HG02678 (cell line): ENCODE results near the gene ALDH1L1.

Experiments
- ATAC-seq: cut with Tn5 transposase; IDR thresholded peaks from one replicate; pipeline ENCODE4 v1.9.1; 2021; ENCODE audit warnings: mild to moderate bottlenecking, moderate library complexity; ENCODE audit not compliant: unreplicated experiment

ALDH1L1 gene

GRCh38 chr3:126197343-126197742 is 17.0 kb upstream of the ALDH1L1 start:
- no peak for ATAC-seq

GRCh38 chr3:126194713-126195305 is 14.4 kb upstream of the ALDH1L1 start:
- no peak for ATAC-seq

GRCh38 chr3:126191246-126191645 is 10.9 kb upstream of the ALDH1L1 start:
- no peak for ATAC-seq

DNA sequence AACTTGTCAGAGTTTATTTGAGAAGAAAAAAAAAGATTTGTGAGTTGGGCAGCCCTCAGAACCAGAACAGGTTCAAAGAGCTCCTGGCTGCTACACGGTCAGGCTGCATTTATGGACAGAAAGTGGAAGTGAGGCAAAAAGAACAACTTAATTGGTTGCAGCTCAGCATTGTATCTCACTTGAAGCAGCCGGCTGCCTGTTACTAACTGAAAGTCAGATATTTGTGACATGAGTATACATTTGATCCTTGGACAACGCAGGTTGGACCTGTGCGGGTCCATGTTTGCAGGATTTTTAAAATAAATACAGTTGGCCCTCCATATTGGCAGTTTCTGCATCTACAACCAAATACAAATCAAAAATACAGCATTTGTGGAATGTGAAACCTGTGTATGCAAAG is 7.5 kb upstream of the ALDH1L1 start:
- no peak for ATAC-seq

- no peak for ATAC-seq
Observed at GRCh38 chr3:126186749-126187148, 6.4 kb upstream of the ALDH1L1 start.

- ATAC-seq, result no peak
Observed at GRCh38 chr3:126186271-126186670, 5.9 kb upstream of the ALDH1L1 start.

DNA sequence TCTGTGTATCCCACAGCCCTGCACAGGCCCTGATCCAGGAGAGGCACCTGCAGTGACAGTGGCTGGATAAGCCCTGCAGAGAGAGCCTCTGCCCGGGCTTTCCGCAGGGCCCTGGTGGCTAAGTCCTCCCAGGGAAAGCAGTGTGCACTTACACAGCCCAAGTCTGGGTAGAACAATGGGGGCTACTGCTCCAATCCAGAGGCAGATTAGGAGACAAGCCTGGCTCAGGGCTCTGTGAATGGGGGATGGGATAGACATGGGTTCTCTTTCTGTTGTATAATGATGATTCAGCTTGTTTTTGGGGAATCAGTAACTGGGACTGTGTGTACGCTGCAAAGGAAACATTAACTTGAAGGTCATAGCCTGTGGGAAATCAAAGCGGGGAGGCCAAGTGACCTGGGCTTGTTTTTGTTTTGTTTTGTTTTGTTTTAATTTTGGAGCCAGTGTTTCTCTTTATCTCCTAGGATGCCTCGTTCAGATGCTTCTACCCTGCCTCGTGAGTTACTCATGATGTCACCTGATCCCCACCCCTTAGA is 4.1 kb upstream of the ALDH1L1 start:
- no peak for ATAC-seq

GRCh38 chr3:126181398-126181725 is 976 bp upstream of the ALDH1L1 start:
- no peak for ATAC-seq

DNA sequence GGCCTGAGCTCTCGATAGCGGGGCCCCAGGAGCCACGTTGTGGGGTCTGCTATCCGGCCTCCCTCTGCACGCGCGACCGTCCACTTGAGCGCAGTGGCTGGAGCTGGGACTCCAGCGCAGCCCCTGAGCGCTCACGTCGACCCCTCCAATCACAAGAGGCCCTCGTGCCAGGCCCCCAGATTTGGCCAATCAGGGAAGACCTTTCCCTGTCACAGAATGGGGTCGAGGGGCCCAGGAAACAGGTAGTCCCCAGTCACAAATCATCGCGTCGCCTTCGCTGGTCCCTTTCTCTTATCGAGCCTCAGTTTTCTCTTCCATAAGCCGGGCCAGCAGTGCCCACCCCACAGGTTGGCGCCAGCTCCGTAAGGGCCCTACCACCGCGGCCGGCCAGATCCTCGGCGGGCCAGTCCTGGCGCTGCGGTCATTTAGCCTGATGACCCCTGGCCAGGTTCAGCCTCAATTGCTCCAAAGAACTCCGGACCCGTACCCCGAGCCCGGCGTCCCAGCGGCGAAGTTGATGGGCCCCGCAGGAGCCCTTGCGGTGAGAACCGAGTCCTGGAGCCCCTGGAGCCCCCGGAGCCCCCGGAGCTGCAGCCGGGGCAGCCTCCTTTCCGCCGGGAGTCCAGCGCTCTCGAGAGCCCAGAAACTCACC is 435 bp downstream of the ALDH1L1 start:
- ATAC-seq, result no peak

GRCh38 chr3:126170073-126170777 is 10.2 kb downstream of the ALDH1L1 start:
- ATAC-seq, result no peak

DNA sequence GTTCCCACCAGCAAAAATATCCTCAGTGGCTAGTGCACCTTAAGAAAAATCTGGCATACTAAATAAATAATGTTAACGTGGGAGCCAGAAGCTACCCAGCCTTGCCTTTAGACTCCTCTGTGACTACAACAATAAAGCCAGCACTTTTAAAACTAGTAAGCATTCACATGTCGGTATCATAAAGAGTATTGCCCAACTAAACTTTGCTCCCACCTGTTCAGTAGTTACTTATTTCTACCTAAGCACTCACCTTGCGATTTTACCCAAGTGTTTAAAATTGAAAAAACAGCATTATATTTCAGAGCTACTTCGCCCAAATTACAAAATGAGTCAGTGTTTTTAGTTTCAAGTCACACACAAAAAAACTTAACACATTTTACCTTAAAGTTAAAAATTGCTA is 12.8 kb downstream of the ALDH1L1 start:
- no peak for ATAC-seq

DNA sequence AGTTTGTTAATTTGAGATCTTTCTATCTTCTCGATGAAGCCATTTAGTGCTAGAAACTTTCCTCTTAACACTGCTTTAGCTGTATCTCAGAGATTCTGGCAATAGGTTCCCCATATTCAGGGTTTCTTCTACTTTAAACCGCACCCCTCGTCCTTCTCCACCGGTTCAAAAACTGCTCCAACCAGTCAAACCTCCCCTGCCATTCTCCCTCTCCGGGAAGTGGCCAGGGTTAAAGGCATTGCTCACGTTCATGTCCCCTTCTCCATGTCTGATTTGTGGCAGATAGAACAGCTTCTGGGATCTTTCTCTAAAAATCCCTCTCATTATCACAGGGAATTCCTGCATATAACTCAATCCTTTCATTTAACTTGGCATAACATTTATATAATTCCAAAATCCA is 14.4 kb downstream of the ALDH1L1 start:
- ATAC-seq, result no peak

DNA sequence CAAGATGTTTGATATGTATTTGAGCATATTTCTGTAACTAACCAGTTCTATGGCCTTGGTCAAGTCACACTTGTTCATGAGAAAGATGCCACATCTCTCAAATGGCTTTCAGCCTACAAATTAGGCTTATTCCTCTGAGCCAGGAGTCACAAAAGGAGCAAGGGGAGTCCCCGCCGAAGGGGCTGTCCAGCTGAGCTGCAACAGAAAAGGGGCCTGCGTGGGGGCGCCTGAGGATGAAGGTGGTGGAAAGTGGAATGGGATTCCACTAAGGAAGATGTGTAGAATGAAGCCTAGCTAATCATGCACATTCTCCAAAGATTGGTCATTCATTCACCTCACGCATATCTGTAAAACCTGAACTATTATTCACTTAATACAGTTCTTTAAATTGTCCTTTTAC is 19.1 kb downstream of the ALDH1L1 start:
- ATAC-seq, result no peak

DNA sequence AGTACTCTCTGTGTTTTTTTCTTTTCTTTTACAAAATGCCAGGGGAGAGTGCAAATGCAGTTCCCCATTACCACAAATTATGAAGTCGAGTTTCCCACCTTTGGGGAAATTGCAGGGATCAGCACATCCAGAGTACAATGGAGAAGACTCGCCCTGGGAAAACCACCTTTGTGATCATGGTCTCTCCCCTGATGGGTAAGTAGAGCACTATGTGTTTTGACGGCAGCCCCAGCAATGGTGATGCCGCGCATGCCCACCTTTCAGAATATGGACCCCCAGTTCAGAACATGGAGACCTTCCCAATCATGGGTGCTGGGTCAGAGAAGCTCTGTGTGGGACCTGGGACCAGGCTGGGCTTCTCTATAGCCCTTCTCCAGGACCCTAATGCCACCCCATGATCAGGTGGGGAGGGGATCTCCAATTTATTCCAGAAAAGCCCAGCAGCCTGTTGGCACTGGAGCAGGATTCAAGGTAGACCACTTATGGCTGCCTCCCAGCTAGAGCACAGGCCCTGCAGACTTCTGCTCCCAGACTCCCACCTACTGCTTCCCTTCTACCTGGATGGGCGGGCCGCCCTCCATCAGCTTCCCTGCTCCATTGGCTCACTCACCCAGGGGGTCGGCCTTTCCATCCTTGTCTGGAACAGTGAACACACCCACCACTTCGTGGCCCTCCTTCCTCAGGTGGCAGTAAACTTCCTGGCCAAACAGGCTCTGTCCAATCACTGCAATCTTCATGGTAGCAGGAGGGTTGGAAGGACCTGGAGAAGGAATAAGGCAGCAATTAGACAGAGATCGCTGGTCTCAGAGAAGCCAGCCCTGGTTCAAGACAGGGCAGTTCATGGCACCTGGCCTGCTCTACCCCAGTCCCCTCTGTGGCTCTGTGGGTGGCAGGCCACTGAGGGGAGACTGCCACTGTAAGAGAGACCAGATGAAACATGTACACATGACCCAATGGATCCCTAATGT is 19.9 kb downstream of the ALDH1L1 start:
- no peak for ATAC-seq

DNA sequence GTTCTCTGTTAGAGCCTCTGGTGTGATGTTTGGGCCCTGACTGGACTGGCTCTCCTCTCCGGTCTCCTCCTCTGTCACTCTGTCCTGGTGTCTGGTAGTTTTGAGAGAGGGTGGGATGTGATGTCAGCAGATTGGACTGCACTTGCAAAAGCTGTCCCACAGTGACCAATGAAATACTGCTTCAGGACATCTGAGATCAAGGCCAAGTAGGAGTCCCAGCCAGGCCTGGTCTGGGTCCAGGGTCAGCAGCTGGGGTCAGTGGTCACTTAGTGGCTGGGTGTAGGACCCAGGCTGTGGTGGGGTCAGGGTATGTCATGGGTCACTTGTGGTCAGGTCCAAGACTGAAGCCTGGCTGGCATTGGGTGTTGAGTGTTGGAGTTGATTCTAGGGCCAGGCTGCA is 20.9 kb downstream of the ALDH1L1 start:
- ATAC-seq, result no peak

DNA sequence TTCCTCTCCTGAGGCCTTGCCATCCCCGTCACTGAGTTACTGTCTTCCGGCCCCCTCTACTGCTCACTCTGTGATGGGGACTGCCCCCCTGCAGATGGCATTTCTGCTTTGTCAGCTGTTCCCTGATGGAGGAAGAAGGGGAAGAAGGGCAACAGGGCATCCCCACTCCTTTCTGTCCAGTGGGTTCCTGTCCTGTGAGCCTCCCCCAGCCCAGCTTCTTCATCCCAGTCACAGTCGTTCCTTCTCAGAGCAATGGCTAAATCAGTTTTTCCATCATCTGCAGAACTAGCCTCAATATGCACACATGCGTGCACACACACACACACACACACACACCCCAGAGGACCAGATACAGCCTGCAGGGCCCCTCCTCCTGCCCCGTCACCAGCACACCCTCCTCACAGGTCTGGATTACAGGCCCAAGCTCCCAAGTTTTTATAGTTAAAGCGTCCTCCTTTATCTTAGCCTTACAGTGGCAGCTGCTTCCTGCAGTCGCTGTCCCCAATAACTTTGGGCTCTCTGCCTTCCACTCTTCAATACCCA is 21.4 kb downstream of the ALDH1L1 start:
- ATAC-seq, result no peak

DNA sequence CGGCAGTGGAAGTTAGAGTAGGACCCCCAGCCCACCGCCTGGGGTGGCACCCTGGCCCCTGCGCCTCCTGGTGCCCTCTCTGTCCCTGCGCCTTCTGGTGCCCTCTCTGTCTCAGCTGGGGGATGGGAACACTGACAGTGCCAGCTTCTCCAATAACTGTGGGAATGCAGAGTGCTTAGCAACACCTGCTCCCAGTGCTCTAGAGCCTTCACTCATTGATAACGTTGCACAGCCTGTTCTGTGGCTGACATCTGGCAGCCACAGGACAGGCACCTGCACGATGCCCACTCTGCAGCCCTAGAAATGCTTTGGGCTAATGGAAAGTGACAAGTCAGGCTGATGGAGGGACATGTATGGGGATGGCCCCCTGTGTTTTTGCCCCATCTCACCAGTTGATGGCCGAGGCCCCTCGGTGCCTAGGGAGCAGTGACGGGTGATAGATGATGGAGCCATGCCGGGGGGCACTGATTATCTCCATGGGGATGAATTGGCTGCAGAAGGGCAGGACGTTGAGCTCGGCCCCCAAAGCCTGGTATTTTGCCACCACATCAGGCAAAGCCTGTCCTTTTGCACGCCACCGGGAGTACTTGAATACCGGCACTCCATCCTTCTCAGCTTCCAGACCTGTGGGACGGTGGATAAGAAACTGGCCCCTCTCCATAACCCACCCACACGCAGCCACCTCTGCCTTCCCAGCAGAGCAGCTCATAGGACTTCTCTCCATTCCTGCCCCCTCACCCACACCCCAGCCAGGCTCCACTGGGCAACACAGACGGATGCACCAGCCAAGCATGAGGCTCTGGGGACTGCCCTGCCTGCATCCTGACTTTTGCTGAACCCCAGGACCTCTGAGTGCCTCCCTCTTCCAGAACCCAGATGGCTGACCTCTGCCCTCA is 22.1 kb downstream of the ALDH1L1 start:
- no peak for ATAC-seq

DNA sequence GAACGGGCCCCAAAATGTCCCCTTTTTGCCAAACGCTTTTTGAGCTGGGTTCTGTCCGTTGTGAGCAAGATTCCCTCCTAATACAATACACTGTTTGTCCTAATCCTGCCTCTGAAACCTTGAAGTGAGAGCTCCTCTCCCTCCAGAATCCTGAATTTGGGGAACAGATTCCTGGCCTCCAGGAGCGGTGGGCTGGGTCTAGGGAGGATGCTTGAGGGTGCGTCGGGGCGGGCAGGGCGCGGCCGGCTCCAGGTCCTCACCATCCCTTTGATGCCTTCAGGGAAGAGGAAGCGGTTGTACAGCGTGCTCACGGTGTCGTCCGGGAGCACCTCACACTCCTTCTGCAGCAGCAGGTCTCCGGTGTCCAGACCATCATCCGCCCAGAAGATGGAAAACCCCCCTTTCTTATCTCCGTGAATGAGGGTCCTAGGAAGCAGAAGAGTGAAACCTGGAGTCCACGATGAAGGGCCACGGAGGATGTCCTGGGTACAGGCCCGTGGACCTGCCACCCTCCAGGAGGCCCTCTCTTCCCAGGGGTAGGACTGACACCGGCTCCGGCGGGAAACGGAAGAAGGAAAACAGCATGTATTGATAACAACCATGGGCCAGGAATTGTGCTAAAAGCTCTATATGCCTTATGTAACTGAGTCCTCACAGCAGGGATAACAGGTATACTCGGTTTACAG is 23.2 kb downstream of the ALDH1L1 start:
- no peak for ATAC-seq

DNA sequence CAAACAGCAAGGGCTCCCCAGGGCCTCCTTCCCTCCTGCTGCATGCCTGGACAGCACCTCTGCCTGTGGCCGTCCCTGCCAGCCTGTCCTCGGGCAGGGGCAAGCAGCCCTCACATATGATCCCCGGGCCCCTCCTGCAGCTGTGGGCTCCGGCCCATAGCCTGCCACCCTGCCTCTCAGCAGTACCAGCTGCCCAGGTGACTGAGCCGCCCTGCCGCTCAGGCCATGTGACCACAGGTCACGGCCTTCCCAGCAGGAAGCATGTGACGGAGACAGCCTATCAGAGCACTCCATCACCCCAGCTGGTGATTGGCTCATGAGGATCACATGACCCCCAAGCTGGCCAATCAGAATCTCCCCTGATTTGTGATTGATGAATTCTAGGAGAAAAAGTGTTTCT is 23.9 kb downstream of the ALDH1L1 start:
- no peak for ATAC-seq
